GM12874 (cell line): ENCODE measurements around the gene TFPI.

ENCODE experiments used
- CTCF ChIP-seq: IDR thresholded peaks from 2 replicates; pipeline ENCODE4 v1.5.1; 2011; ENCODE audit warnings: low read depth, mild to moderate bottlenecking, control low read depth, low read length, moderate library complexity; ENCODE audit not compliant: insufficient read depth

The TFPI gene

GRCh38 chr2:187481543-187481942 is 72.7 kb downstream of the TFPI start:
- TF ChIP-seq CTCF = no peak

GRCh38 chr2:187478719-187479118 is 75.5 kb downstream of the TFPI start:
- no peak for TF ChIP-seq CTCF

- TF ChIP-seq CTCF = no peak
These were observed 77.2 kb downstream of the TFPI start for GRCh38 chr2:187477051-187477450.

- TF ChIP-seq CTCF = no peak
These were observed 78.6 kb downstream of the TFPI start for GRCh38 chr2:187475499-187476248.

- no peak for TF ChIP-seq CTCF
These were observed 83.5 kb downstream of the TFPI start for GRCh38 chr2:187470698-187471097.

GRCh38 chr2:187469538-187469937 is 84.7 kb downstream of the TFPI start:
- no peak for TF ChIP-seq CTCF

GRCh38 chr2:187468262-187468661 is 86.0 kb downstream of the TFPI start:
- TF ChIP-seq CTCF = no peak
